ENCODE data around the gene RND2.
"Not testable (repeated sequence)": the region's sequence is repeated elsewhere in the genome, so short reads cannot be mapped to it uniquely, and the experiment has no call there.

RND2 gene

GRCh38 chr17:43027091-43028032 is 2.3 kb downstream of the RND2 start:
- DNase-seq (ENCODE audit: low spot score) = no peak

GRCh38 chr17:43028221-43028861 is 3.3 kb downstream of the RND2 start:
- DNase-seq (ENCODE audit: low spot score) = no peak

GRCh38 chr17:43030137-43030767 is 5.2 kb downstream of the RND2 start:
- no peak for DNase-seq (ENCODE audit: low spot score)

GRCh38 chr17:43031666-43032065 is 6.6 kb downstream of the RND2 start:
- no peak for DNase-seq (ENCODE audit: low spot score)

GRCh38 chr17:43033948-43034881 is 9.2 kb downstream of the RND2 start:
- no peak for DNase-seq (ENCODE audit: low spot score)

- DNase-seq (ENCODE audit: low spot score) = no peak
Measured at GRCh38 chr17:43034894-43035293, 9.9 kb downstream of the RND2 start.

GRCh38 chr17:43039646-43040045 is 14.6 kb downstream of the RND2 start:
- no peak for DNase-seq (ENCODE audit: low spot score)

GRCh38 chr17:43040655-43041054 is 15.6 kb downstream of the RND2 start:
- DNase-seq (ENCODE audit: low spot score) = no peak

- no peak for DNase-seq (ENCODE audit: low spot score)
Measured at GRCh38 chr17:43042025-43042628, 17.1 kb downstream of the RND2 start.

GRCh38 chr17:43043307-43043706 is 18.3 kb downstream of the RND2 start:
- no peak for DNase-seq (ENCODE audit: low spot score)

- no peak for DNase-seq (ENCODE audit: low spot score)
Measured at GRCh38 chr17:43044024-43044423, 19.0 kb downstream of the RND2 start.

GRCh38 chr17:43051969-43052368 is 26.9 kb downstream of the RND2 start:
- no peak for DNase-seq (ENCODE audit: low spot score)

- not testable (repeated sequence) for DNase-seq (ENCODE audit: low spot score)
Measured at GRCh38 chr17:43053008-43053407, 28.0 kb downstream of the RND2 start.

GRCh38 chr17:43056051-43056450 is 31.0 kb downstream of the RND2 start:
- no peak for DNase-seq (ENCODE audit: low spot score)

- no peak for DNase-seq (ENCODE audit: low spot score)
Measured at GRCh38 chr17:43062984-43063638, 38.1 kb downstream of the RND2 start.

GRCh38 chr17:43068570-43069367 is 43.7 kb downstream of the RND2 start:
- DNase-seq (ENCODE audit: low spot score) = no peak

GRCh38 chr17:43069368-43069898 is 44.4 kb downstream of the RND2 start:
- DNase-seq (ENCODE audit: low spot score) = no peak

GRCh38 chr17:43070257-43070656 is 45.2 kb downstream of the RND2 start:
- DNase-seq (ENCODE audit: low spot score) = no peak

- no peak for DNase-seq (ENCODE audit: low spot score)
Measured at GRCh38 chr17:43070872-43071271, 45.8 kb downstream of the RND2 start.

GRCh38 chr17:43074869-43075268 is 49.8 kb downstream of the RND2 start:
- no peak for DNase-seq (ENCODE audit: low spot score)
